Measurements from ENCODE around the gene ZFYVE9. TPM values are rescaled to one million over a fixed set of nuclear protein-coding genes. Genes with fewer than 3 reads are reported as not detected.

ZFYVE9 gene
- total and polyA plus RNA-seq, 2 of the 8 experiments (the other 6 are each of a cell fraction or from before 2014, with no cell fraction given) = 5.8 to 26.5 TPM

GRCh38 chr1:52348704-52349300, 206.9 kb downstream of the ZFYVE9 start (continued):
- TF ChIP-seq USF2 (IDR thresholded peaks at IDR 0.05; ENCODE audit: low read length) = no peak
- TF ChIP-seq POU5F1 (IDR thresholded peaks at IDR 0.05; ENCODE audit: low read depth, low read length) = no peak
- no peak for TF ChIP-seq SP1 (IDR thresholded peaks at IDR 0.05; ENCODE audit: low read depth, low read length)
- peak; percentile 58 for TF ChIP-seq MAX (IDR thresholded peaks at IDR 0.05)
- TF ChIP-seq TBP (IDR thresholded peaks at IDR 0.05; ENCODE audit: low read depth, low read length) = peak; percentile 35; the same call in 1 of the 2 replicates
- no peak for TF ChIP-seq BRCA1 (IDR thresholded peaks at IDR 0.05; ENCODE audit: low read depth, low read length)

Data from H1 (cell line).